AG09319 (cell line): ENCODE measurements around the gene IL13RA1.

ENCODE experiments used
- DNase-seq: peaks from one replicate; pipeline ENCODE4 v3.0.0-alpha.2; 2010; ENCODE audit warnings: low read depth; ENCODE audit errors: extremely low read depth
- TF ChIP-seq, protein P1 (sequence below): IDR thresholded peaks from 2 replicates; pipeline ENCODE4 v1.5.1; 2011; ENCODE audit warnings: low read depth, mild to moderate bottlenecking, inconsistent platforms, low read length, moderate library complexity

The IL13RA1 gene

DNA sequence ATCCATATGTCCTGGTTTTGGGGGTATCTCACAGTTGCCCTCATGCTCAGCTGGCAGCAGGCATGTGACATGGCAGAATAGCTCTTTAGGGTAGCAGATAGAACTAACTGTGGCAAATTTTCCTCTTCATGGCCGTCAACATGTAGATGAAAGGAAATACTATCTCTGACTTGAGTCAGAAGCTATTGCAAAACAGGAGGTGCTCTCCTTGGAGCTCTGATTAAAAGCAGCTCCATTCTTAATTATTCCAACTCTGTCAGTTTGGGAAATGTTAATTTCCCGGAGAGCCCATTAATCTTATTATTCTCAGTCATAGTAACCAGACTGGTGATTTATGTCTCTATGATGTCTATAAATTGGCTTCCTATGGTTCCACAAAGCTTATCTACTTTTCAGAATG is 18.2 kb downstream of the IL13RA1 start:
- TF ChIP-seq, protein P1, sequence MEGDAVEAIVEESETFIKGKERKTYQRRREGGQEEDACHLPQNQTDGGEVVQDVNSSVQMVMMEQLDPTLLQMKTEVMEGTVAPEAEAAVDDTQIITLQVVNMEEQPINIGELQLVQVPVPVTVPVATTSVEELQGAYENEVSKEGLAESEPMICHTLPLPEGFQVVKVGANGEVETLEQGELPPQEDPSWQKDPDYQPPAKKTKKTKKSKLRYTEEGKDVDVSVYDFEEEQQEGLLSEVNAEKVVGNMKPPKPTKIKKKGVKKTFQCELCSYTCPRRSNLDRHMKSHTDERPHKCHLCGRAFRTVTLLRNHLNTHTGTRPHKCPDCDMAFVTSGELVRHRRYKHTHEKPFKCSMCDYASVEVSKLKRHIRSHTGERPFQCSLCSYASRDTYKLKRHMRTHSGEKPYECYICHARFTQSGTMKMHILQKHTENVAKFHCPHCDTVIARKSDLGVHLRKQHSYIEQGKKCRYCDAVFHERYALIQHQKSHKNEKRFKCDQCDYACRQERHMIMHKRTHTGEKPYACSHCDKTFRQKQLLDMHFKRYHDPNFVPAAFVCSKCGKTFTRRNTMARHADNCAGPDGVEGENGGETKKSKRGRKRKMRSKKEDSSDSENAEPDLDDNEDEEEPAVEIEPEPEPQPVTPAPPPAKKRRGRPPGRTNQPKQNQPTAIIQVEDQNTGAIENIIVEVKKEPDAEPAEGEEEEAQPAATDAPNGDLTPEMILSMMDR, result no peak
- no peak for DNase-seq

DNA sequence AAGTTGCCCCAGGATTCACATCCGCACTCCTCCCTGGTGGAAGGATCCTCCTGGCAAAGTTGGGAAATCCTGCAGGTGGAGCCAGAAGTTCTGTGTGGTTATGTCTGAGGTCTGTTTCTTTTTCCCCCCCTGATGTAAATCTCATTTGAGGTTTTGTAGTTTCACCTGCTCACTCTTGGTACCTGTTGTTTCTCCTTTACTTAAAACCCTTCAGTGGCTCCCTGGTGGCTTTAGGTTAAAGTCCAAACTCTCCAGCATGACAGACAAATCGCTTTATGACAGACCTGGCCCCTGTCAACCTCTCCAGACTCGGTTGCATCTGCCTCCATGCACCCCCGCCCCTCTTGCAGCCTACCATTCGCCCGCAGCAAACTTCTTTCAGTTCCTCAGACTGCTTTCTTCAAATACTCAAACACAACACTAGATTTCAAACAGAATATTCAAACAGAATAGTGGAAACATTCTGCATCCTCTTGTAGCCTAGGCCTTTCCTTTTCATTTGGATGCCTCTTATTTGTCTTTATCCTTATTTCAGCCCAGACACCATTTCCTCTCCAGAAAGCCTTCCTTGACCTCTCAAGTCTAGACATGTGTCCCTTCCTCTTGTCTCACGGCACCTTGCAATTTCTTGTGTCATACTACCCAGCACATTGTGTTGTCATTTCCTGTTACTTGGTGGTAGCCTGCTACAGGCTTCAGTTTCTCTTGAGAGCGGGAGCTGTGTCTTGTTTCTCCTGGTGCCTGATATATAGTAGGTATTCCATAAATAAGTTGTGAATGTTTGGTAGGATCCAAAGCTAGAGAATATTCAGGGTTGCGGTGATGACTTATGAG is 24.8 kb downstream of the IL13RA1 start:
- TF ChIP-seq, protein P1, result no peak

DNA sequence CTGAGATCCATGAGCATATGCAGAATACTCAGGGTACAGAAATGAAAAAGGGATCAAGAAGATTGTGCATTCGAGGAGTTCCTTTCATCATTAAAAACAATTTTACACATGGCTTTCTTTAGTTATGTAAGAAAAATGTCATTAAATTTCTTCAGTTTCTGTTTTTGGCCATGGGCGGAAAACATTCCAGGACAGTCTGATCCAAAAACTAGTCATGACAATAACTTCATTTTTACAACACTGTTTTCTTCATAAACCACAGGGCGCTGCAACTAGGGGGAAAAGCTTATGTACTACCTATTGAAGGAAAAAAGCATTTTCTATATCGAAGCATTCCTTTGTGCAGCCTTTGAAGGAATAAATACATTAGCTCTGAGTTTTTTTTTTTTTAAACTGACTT is 28.2 kb downstream of the IL13RA1 start:
- TF ChIP-seq, protein P1, result no peak
- no peak for DNase-seq

More for the DNA sequence above, 24.8 kb downstream of the IL13RA1 start:
- no peak for DNase-seq

DNA sequence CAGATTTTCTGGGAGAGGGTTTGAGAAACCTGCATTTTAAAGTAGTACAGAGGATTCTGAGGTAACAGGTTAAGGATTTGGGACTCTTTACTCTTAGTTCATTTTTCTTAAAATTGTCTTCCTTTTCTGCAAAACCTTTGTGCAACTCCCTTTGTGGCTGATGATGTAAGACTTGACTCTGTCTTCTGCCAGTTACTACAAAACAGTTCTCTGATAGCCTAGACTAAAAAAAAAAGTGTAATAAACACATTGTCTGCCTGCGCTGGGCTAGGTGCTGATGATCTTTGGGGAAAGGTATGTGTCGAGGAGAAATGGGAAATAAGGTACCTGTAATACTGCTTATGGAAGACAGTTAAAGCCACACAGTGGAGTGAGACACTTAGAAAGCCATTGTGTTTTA is 28.7 kb downstream of the IL13RA1 start:
- DNase-seq, result no peak
- TF ChIP-seq, protein P1, result no peak

DNA sequence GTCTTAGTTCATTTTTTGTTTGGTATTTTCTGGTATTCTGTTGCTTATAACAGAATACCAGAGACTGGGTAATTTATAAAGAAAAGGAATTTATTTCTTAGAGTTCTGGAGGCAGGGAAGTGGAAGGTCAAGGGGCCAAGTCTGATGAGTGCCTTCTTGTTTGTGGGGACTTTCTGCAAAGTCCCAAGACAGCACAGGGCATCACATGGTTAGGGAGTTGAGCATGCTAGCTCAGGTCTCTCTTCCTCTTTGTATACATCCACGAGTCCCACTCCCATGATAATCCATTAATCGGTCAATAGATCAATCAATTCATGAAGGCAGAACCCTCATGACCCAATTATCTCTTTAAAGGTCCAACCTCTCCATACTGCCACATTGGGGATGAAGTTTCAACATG is 31.1 kb downstream of the IL13RA1 start:
- DNase-seq, result no peak
- TF ChIP-seq, protein P1, result no peak

DNA sequence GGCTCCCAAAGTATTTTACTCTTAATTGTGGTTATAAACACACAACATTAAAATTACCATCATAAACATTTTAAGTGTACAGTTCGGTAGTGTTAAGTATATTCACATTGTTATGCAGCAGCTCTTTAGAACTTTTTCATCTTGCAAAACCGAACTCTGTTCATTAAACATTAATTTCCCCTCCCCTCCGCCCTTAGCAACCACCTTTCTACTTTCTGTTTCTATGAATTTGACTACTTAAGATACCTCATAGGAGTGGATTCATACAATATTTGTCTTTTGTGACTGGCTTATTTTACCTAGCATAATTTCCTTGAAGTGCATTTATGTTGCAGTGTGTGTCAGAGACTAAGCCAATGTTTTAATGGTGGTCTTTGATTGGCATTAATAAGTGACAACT is 32.6 kb downstream of the IL13RA1 start:
- TF ChIP-seq, protein P1, result no peak
- no peak for DNase-seq

DNA sequence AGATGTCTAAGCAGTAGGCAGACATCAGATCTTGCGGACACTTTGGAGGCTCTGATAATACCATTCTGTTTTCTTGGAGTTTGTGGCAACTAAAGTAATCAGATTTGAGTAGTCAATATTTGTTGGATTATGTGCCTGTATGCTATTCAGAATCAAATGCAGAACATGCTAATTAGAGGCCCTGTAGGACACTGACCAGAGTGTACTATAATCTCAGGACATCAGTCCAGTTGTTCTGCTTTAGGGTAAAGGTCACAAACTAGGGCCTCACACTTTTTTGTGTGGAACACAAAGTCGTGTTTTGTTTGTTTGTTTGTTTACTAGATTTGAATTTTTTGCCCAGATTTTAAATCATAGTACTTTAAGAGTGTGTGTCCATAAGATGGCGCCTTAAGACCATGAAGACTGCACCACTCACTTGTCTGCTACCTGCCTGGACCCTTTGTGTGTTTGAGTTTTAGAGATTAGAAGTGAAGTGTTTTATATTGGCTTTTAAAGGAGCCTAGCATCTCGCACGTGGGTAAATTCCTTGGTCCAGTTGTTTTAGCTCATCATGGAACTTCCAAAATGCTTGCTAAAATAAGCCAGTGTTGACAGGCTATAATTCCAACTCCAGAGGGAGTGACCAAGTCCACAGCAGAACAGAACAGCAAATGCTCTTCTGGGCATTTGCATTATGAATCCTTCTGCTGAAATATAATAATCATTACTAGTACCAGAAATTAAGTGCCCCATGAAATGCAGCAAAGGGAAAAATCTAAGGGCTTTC is 34.7 kb downstream of the IL13RA1 start:
- TF ChIP-seq, protein P1, result no peak
- no peak for DNase-seq
